Hypothalamus (tissue), 51 donors: ENCODE results near the gene PTPRN.
A peak's percentile ranks its signal among the peaks of the same experiment; 100 is the strongest.

Source experiments
- DNase-seq, 51 donors: peaks; one replicate each; lab custom pipeline; 2025; lab: John Stamatoyannopoulos, UW

The PTPRN gene

GRCh38 chr2:219247678-219248642 lies 61.2 kb downstream of the PTPRN start:
- no peak for DNase-seq

- no peak for DNase-seq
Measured at GRCh38 chr2:219246559-219246958, 62.6 kb downstream of the PTPRN start.

GRCh38 chr2:219245899-219246230 lies 63.3 kb downstream of the PTPRN start:
- DNase-seq, result no peak

GRCh38 chr2:219245148-219245898 lies 63.9 kb downstream of the PTPRN start, which contains the start of the genes GLB1L and STK16:
GLB1L (minus strand) TSS chr2:219245444; CDS start chr2:219243573, 1,871 bp downstream.
STK16 (plus strand) TSS chr2:219245479; CDS start chr2:219246000, 521 bp downstream.
- peak; percentile 36 to 97 (median 88) for DNase-seq

- no peak for DNase-seq
Measured at GRCh38 chr2:219244789-219245147, 64.4 kb downstream of the PTPRN start.

GRCh38 chr2:219243291-219243761 lies 65.9 kb downstream of the PTPRN start:
- no peak for DNase-seq
